ENCODE measurements around the gene RNH1. TPM values are rescaled to one million over a fixed set of nuclear protein-coding genes. Genes with fewer than 3 reads are reported as not detected.

The RNH1 gene
- polyA plus RNA-seq, 5 donors: 63.3 to 130 (median 87.3) TPM

- no peak for DNase-seq
Observed at GRCh38 chr11:502288-503178, 4.5 kb downstream of the RNH1 start.

GRCh38 chr11:501683-502287 is 5.3 kb downstream of the RNH1 start:
- no peak for DNase-seq

- DNase-seq: no peak
Observed at GRCh38 chr11:501001-501682, 5.9 kb downstream of the RNH1 start.

- DNase-seq: no peak
Observed at GRCh38 chr11:499201-500076, 7.6 kb downstream of the RNH1 start.

GRCh38 chr11:498297-499181 is 8.5 kb downstream of the RNH1 start:
- DNase-seq: no peak

- no peak for DNase-seq
Observed at GRCh38 chr11:497565-498296, 9.3 kb downstream of the RNH1 start.

- DNase-seq: no peak
Observed at GRCh38 chr11:496834-497564, 10.0 kb downstream of the RNH1 start.

GRCh38 chr11:495537-495931 is 11.5 kb downstream of the RNH1 start:
- DNase-seq: no peak

- DNase-seq: no peak
Observed at GRCh38 chr11:494761-495536, 12.1 kb downstream of the RNH1 start.

- no peak for DNase-seq
Observed at GRCh38 chr11:492427-493226, 14.4 kb downstream of the RNH1 start.

GRCh38 chr11:491358-491757 is 15.7 kb downstream of the RNH1 start:
- DNase-seq: no peak

GRCh38 chr11:490930-491260 is 16.1 kb downstream of the RNH1 start:
- no peak for DNase-seq

- DNase-seq: no peak
Observed at GRCh38 chr11:490186-490929, 16.7 kb downstream of the RNH1 start.

- no peak for DNase-seq
Observed at GRCh38 chr11:489610-490185, 17.3 kb downstream of the RNH1 start.

GRCh38 chr11:488992-489391 is 18.1 kb downstream of the RNH1 start:
- no peak for DNase-seq

- no peak for DNase-seq
Observed at GRCh38 chr11:488579-488978, 18.5 kb downstream of the RNH1 start.

- no peak for DNase-seq
Observed at GRCh38 chr11:488062-488461, 19.0 kb downstream of the RNH1 start.

Data from right lung (tissue), 5 donors.